Activated CD8-positive, alpha-beta T cell treated with anti-CD3 and anti-CD28 coated beads for 36 hours (primary cell): ENCODE data around the gene C6orf47. TPM values are rescaled to one million over a fixed set of nuclear protein-coding genes. Genes with fewer than 3 reads are reported as not detected.

ENCODE experiments used
- ATAC-seq: fragments of 200-7000 bp; cut with Tn5 transposase; one replicate; pipeline ENCODE4 v1.10.0; 2021; ENCODE audit warnings: mild to moderate bottlenecking, moderate library complexity
- CTCF ChIA-PET: fragments of 350-600 bp; sonication (Branson Sonifier 250); formaldehyde crosslinking; loops from one replicate; lab custom pipeline; 2021; ENCODE audit warnings: antibody characterized with exemption; lab: Charles Lee
- POLR2A ChIA-PET: fragments of 350-600 bp; sonication (Branson Sonifier 250); formaldehyde crosslinking; loops from one replicate; lab custom pipeline; 2021; ENCODE audit warnings: antibody characterized with exemption; lab: Charles Lee
- DNase-seq: peaks from one replicate; pipeline ENCODE4 v3.0.0-alpha.2; 2020
- H3K27ac Mint-ChIP-seq: one replicate; pipeline ENCODE4 v1.8.0; 2021; ENCODE audit warnings: mild to moderate bottlenecking, mixed read lengths
- H3K27me3 Mint-ChIP-seq: one replicate; pipeline ENCODE4 v1.8.0; 2021; ENCODE audit warnings: mixed read lengths
- H3K36me3 Mint-ChIP-seq: one replicate; pipeline ENCODE4 v1.8.0; 2021; ENCODE audit warnings: low read depth, mixed read lengths
- H3K4me1 Mint-ChIP-seq: one replicate; pipeline ENCODE4 v1.8.0; 2021; ENCODE audit warnings: low read depth, mixed read lengths
- H3K4me3 Mint-ChIP-seq: one replicate; pipeline ENCODE4 v1.8.0; 2021; ENCODE audit warnings: mild to moderate bottlenecking, moderate library complexity, mixed read lengths
- H3K9me3 Mint-ChIP-seq: one replicate; pipeline ENCODE4 v1.8.0; 2021; ENCODE audit warnings: mixed read lengths
- intact Hi-C: fragments of 100-400 bp; cut with micrococcal nuclease; formaldehyde crosslinking; loops from one replicate; pipeline ENCODE4 v1.10.0; 2022
- total RNA-seq, 2 experiments: library from RNA; stranded (reverse); gene quantifications; one replicate each; pipeline ENCODE4 v1.2.3, GENCODE V29; 2021
- TF ChIP-seq, protein P1 (sequence below): fragments of 200-600 bp; IDR thresholded peaks from one replicate; pipeline ENCODE4 v1.8.0; 2022; ENCODE audit warnings: antibody characterized with exemption, mild to moderate bottlenecking

C6orf47 gene
- total RNA-seq, 2 experiments from 2014 or later = 11.4 to 11.7 TPM

DNA sequence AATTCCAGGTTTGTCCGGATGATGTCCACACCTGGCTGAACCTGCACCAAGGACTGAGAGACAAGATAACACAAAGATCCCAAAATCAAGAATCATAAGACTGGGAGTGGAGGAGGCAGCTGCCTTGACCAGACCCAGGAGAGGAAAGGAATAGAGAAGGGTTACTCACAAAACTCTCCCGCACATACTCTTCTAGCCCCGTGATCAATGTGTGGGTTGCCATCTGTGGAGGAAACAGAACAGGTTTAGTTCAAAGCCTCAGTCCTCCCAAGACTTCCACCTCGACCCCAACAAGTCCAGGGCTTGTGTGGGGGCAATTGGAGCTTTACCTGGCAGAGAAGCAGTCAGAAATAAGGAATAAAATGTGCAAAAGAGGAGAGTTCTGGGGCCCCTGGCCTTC lies 19.2 kb downstream of the C6orf47 start:
- H3K4me1 Mint-ChIP-seq = peaks cover 9% of the 10 kb centered on the region
- TF ChIP-seq, protein P1, sequence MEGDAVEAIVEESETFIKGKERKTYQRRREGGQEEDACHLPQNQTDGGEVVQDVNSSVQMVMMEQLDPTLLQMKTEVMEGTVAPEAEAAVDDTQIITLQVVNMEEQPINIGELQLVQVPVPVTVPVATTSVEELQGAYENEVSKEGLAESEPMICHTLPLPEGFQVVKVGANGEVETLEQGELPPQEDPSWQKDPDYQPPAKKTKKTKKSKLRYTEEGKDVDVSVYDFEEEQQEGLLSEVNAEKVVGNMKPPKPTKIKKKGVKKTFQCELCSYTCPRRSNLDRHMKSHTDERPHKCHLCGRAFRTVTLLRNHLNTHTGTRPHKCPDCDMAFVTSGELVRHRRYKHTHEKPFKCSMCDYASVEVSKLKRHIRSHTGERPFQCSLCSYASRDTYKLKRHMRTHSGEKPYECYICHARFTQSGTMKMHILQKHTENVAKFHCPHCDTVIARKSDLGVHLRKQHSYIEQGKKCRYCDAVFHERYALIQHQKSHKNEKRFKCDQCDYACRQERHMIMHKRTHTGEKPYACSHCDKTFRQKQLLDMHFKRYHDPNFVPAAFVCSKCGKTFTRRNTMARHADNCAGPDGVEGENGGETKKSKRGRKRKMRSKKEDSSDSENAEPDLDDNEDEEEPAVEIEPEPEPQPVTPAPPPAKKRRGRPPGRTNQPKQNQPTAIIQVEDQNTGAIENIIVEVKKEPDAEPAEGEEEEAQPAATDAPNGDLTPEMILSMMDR = no peak
- no peak overlapping the region for H3K4me3 Mint-ChIP-seq
- ChIA-PET CTCF (no interaction called here), POLR2A (interaction anchor here (1.2 to 16.2 kb wide), 3 partner anchors 10 to 15 kb away, joined by 3 to 235 read pairs (median 62); partner anchors contain the start of genes APOM and BAG6)
- ATAC-seq = no peak
- H3K27ac Mint-ChIP-seq = peak overlapping the region; percentile 18
- intact Hi-C loops = no loop called here
- H3K9me3 Mint-ChIP-seq = no peaks in the 10 kb centered on the region
- no peak for DNase-seq
- no peaks in the 10 kb centered on the region for H3K27me3 Mint-ChIP-seq
- peaks cover 50% of the 10 kb centered on the region for H3K36me3 Mint-ChIP-seq

DNA sequence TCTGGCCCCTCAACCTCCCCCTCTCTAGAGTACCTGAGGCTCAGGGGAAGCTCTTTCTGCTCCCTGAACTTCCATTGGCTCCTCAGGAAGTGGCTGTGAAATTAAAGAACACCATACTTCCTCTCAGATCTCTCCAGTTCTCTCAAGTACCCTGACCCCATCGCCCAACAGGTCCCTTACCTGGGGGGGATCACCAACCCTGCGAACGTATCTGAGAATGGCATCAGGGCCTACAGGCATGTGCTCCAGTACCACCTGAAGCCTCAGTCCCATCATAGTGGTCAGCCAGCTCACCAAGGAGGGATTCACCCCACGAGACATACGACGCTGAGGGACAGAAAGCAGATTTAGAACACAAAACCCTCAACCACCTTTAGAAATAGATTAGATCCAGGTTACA lies 20.0 kb downstream of the C6orf47 start:
- DNase-seq (no peak), ATAC-seq (no peak)
- Mint-ChIP-seq H3K4me1 (peaks cover 9% of the 10 kb centered on the region), H3K27me3 (no peaks in the 10 kb centered on the region), H3K9me3 (no peaks in the 10 kb centered on the region), H3K27ac (peak overlapping the region; percentile 64), H3K36me3 (peaks cover 49% of the 10 kb centered on the region), H3K4me3 (no peak overlapping the region)
- POLR2A ChIA-PET = interaction anchor here (0.7 to 16.2 kb wide), 7 partner anchors 11 to 60 kb away, joined by 3 to 235 read pairs (median 5); partner anchors contain the start of genes APOM, BAG6, C6orf47 and GPANK1
- CTCF ChIA-PET = interaction anchor here (1.5 kb wide), 1 partner anchor 90 kb away, joined by 3 read pairs; no protein-coding TSS in a partner anchor
- TF ChIP-seq, protein P1 = no peak
- intact Hi-C loops = no loop called here

DNA sequence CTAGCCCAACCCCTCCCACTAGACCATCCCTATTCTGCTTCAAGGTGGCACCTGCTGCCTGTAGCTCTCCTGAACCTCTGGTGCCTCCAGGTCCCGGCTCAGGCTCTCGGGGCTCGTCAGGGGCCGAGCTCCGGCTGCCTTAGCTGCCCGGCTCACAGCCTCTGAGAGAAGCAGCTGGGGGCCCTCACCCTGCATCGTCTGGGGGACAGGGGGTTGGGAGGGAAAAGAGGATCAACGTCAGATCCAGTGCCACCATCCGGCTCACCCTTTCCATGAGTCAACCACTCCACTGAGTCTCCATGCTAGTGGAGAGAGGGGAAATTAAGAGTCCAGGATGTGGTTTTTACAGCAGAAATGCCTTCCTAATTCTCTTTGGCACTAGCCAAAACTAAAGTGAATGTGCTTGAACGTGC lies 21.1 kb downstream of the C6orf47 start:
- H3K27ac Mint-ChIP-seq = peak overlapping the region; percentile 74
- H3K36me3 Mint-ChIP-seq = peaks cover 46% of the 10 kb centered on the region
- H3K4me3 Mint-ChIP-seq = no peak overlapping the region
- ATAC-seq = peak; percentile 48
- H3K4me1 Mint-ChIP-seq = peaks cover 5% of the 10 kb centered on the region
- POLR2A ChIA-PET = interaction anchor here (1.0 to 16.2 kb wide), 6 partner anchors 8 to 86 kb away, joined by 4 to 235 read pairs (median 7); partner anchors contain the start of genes BAG6, C6orf47 and GPANK1
- CTCF ChIA-PET = interaction anchor here (1.1 to 1.6 kb wide), 3 partner anchors 11 to 88 kb away, joined by 3 to 4 read pairs (median 3); partner anchors contain the start of gene LTB
- intact Hi-C loops = no loop called here
- H3K9me3 Mint-ChIP-seq = no peaks in the 10 kb centered on the region
- no peaks in the 10 kb centered on the region for H3K27me3 Mint-ChIP-seq
- peak; percentile 49 for DNase-seq
- TF ChIP-seq, protein P1 = no peak

DNA sequence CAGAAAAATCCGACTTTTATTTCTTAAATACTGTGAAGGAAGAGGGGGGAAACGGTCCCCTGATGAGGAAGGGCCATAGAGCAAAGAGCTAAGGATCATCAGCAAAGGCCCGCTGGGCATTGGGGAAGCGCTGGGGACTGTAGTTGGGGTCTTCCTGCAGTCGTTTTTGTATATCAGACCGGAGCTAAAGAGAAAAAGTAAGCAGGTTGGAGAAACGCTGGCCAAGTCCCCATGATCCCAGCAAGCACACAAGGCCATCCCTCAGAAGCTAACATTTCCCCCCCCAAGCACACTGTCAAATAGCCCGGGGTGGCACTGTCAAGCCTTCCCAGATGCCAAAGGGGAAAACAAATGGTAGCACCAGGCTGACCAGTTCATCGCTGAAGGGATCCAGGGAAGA lies 21.5 kb downstream of the C6orf47 start:
- Mint-ChIP-seq H3K9me3 (no peaks in the 10 kb centered on the region), H3K27ac (peak overlapping the region; percentile 32), H3K27me3 (no peaks in the 10 kb centered on the region), H3K4me1 (peaks cover 5% of the 10 kb centered on the region), H3K36me3 (peaks cover 48% of the 10 kb centered on the region), H3K4me3 (no peak overlapping the region)
- ATAC-seq (no peak), DNase-seq (no peak)
- ChIA-PET POLR2A (interaction anchor here (0.7 to 16.2 kb wide), 6 partner anchors 8 to 87 kb away, joined by 3 to 235 read pairs (median 6); partner anchors contain the start of genes BAG6 and GPANK1), CTCF (interaction anchor here (1.6 kb wide), 1 partner anchor 11 kb away, joined by 4 read pairs; no protein-coding TSS in a partner anchor)
- TF ChIP-seq, protein P1 = no peak
- intact Hi-C loops = no loop called here
